GM15510 (cell line): Measurements from ENCODE around the gene C19orf38.

Source experiments
- POLR2A ChIP-seq: IDR thresholded peaks from 3 replicates; pipeline ENCODE4 v1.6.1; 2011; ENCODE audit warnings: borderline replicate concordance; ENCODE audit not compliant: insufficient read length; ENCODE audit errors: extremely low read depth

C19orf38 gene, protein sequence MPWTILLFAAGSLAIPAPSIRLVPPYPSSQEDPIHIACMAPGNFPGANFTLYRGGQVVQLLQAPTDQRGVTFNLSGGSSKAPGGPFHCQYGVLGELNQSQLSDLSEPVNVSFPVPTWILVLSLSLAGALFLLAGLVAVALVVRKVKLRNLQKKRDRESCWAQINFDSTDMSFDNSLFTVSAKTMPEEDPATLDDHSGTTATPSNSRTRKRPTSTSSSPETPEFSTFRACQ

DNA sequence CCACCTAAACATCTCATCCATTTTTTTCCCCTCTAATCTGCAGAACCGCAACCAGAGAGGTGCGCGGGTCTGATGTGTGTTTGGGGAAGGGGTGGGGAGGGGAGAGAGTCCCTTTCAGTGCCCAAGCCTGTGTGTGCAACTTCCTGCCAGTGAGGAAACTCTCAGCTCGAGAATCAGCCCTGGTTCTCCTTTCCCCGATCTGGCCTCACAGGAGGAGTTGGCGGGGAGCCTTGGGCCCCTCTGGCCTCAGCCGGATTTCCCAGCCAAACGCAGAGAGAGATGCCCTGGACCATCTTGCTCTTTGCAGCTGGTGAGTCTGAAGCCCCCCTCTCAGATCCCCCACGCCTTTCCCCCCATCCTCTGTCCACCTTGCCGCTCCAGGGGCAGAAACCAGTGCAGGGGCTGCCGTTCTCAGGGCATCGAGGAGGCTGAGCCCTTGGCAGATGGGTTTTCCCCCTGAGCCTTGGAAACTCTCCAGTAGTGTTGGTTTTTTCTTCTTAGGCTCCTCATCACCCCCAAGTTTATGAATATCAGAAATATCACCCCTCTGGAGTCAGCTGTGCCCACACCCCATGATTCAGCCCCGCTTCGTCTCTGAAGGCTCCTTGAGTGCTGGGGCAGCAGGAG, at the start of gene C19orf38:
C19orf38 (plus strand) TSS at position 186 of the 627 bp plus-strand sequence; CDS start at position 280, 94 bp downstream.
- no peak for TF ChIP-seq POLR2A

GRCh38 chr19:10800488-10800887, 47.7 kb upstream of the C19orf38 start:
- no peak for TF ChIP-seq POLR2A

DNA sequence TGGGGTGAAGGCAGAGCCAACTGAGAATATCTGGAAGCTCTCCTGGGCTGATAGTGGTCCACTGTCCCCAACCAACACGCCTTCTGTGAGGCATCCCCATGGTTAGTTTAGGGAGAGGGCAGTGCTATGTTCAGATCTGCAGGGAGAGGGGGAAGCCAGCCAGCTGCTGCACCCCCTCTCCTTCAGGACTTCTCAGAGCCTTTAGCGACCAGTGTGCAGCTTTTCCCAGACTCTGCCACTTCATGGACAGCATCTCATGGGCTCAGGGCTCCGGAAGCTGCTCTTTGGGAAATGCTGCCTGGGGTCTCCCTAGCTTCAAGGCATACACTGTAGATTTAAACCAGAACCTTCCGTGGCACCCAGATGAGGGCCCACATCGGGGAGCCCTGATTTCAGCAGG, 45.7 kb upstream of the C19orf38 start:
- TF ChIP-seq POLR2A = no peak

DNA sequence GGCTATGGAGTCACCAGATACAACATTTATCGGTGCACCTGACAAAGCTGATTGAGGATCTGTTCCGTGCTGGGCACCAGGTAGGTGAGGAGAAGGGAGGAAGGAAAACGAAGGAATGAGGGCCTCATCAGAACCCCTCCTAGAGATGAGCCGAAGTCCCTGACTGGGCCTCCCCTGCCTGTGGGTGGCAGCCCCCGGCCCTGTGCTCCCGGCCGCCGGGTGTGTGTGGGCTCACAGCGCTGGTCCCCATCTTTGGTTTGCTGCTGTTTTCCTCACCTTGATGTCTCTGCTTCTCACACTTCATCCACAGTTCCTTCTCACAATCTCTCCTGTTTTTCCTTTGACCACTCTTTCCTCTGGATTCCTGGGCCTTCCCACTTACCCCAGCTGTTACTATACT, 45.0 kb upstream of the C19orf38 start:
- no peak for TF ChIP-seq POLR2A

GRCh38 chr19:10805065-10805757, 43.0 kb upstream of the C19orf38 start:
- TF ChIP-seq POLR2A = no peak

GRCh38 chr19:10805758-10806247, 42.4 kb upstream of the C19orf38 start:
- TF ChIP-seq POLR2A = no peak

- no peak for TF ChIP-seq POLR2A
Measured at GRCh38 chr19:10808937-10809649, 39.1 kb upstream of the C19orf38 start.

DNA sequence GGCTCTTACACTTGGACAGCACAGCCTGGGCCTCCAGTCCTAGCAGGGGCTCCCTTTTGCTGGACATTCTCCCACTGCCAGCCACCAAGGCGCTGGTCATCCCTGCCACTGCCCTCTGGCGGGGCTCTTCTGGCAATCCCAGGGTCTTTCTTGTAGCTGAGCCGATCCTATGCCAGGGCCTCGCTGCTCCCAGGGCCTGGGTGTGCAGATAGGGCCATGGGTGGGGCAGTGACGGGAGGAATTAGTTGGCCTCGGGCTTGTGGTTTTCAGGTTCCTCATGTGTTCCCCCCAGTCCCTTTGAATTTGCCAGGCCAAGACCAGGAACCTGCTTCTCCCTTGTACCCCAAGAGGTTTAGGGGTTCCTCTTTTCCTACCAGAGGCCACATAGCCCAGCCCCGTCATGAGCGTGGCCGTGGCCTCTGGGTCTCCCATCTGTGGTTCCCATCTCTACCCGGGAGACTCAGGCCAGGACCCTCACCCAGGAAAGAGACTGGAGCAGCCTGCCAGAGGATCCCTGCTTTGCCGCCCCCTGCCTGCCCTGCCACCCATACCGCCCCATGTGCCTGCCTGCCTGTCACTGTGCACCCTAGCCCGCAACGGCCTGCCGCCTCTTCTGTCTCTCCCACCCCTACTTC, 38.4 kb upstream of the C19orf38 start:
- TF ChIP-seq POLR2A = no peak

DNA sequence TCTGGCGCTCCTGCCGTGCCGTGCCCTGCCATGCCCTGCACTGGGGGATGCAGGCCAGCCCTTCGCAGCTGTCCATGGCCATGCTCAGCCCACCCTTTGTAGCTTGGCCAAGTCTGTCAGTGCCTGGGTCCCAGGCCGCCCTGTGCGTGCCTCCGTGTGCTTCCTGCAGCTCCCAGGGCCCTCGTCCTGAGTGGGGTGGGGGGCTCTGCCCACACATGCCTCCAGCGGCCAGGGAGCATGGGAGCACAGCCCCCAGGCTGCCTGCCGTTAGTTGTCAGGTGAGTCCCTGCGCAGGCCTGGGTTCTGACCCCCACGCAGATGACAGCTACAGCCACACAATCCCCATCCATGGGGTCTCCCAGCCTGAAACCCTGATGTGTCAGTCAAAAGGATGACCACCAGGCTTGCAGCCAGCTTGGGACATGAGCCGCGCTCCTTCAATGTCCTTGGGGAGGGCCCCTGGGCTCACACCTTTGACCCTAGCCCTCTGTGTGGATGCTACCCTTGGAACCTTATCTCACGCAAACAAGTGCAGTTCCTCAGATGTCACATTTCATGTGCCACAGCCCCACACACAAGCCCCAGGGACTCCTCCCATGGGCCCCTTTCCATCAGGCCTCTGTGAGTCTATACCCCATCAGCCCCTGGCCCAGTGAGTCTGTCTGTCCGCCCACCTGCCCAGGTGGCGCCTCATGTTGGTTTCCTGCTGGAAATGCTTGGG, 36.7 kb upstream of the C19orf38 start:
- no peak for TF ChIP-seq POLR2A

- TF ChIP-seq POLR2A = no peak
Measured at GRCh38 chr19:10812196-10812595, 36.0 kb upstream of the C19orf38 start.

- TF ChIP-seq POLR2A = no peak
Measured at GRCh38 chr19:10812902-10813404, 35.3 kb upstream of the C19orf38 start.

- no peak for TF ChIP-seq POLR2A
Measured at GRCh38 chr19:10815007-10815536, 33.1 kb upstream of the C19orf38 start.

DNA sequence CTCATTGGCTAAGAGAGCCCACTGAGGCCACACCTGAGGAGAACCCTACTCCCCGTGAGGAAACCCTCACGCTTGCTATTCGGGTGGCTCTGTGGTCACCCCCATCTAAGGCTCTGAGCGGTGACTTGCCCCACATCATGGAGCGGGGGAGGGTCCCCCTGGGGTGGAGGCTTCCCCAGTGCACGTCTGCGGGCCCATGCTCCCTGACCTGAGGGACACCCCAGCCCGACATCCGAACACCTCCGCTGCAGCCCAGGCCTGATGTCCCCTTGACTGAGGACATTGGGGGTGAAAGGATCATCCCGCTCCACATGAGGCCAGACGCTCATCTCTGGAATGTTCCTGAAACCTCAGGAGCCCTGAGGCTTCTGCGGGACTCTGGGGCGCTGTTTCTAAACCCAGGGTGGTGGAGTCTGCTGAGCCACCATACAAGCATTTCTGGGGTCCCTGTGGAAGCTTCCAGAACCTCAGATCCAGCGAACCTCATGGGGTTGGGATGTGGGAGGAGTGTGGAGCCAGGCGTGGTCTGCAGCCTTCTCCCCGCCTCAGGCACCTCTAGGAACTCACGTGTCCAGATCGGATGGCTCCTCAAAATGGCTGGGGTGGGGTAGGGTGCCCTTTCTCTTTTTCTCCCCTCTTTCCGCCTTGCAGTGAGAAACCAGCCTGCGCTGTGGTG, 32.1 kb upstream of the C19orf38 start:
- no peak for TF ChIP-seq POLR2A

DNA sequence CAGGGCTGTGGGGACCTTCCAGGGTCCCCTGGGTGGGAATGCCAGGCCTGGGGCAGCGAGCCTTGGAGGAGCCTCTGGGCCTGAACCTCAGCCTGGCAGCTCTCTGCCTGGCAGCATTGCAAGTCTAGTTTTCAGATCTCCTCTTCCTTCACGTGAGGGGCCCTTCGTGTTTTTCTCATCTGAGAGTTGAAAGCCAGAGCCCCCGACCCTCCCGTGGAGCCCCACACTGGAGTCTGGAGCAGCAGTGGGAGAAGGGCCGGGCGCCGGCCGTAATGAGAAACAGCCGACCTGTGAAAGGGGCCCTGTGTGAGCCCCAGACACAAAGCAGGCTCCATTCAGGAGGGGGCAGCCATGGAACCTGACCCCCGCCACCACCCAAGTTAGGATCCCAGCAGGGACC, 31.5 kb upstream of the C19orf38 start:
- TF ChIP-seq POLR2A = no peak
